ENCODE results near the gene MAPK6.

- TF ChIP-seq REST (IDR thresholded peaks at IDR 0.05; ENCODE audit: insufficient read depth in 1 of 2, low read depth in 2 of 2, low read length in 2 of 2) (no peak), POLR2AphosphoS5 (IDR thresholded peaks at IDR 0.05; ENCODE audit: low read depth, low read length) (no peak), SIN3A (IDR thresholded peaks at IDR 0.05; ENCODE audit: borderline replicate concordance, insufficient read depth, low read length) (no peak), TAF1 (IDR thresholded peaks at IDR 0.05; ENCODE audit: borderline replicate concordance, insufficient read depth, low read length) (no peak)
Measured at GRCh38 chr15:52008359-52008697, 10.7 kb upstream of the MAPK6 start.

Measured in PFSK-1 (cell line).